Measurements from ENCODE around the gene RSPO3. TPM values are rescaled to one million over a fixed set of nuclear protein-coding genes. Genes with fewer than 3 reads are reported as not detected.

Gene RSPO3
- total RNA-seq, 1 experiment from 2014 or later: not detected

GRCh38 chr6:127188744-127189143, 70.3 kb downstream of the RSPO3 start:
- peaks cover 36% of the 10 kb centered on the region for H3K27me3 Mint-ChIP-seq (ENCODE audit: insufficient read depth, unreplicated experiment)
- ChIA-PET CTCF (interaction anchor here (0.6 to 2.4 kb wide), 3 partner anchors 78 to 384 kb away, joined by 3 to 15 read pairs (median 3); partner anchors contain the start of gene RNF146), POLR2A (no interaction called here)
- H3K4me1 Mint-ChIP-seq (ENCODE audit: insufficient read depth, unreplicated experiment): peaks cover 4% of the 10 kb centered on the region
- DNase-seq (ENCODE audit: unreplicated experiment): no peak
- no peaks in the 10 kb centered on the region for H3K9me3 Mint-ChIP-seq (ENCODE audit: unreplicated experiment)
- BruUV-seq (replicated peaks): no TSS peak
- no peaks in the 10 kb centered on the region for H3K36me3 Mint-ChIP-seq (ENCODE audit: insufficient read depth, unreplicated experiment)
- intact Hi-C loops (cut with micrococcal nuclease): no loop called here
- H3K27ac Mint-ChIP-seq (ENCODE audit: low read depth, unreplicated experiment): no peak overlapping the region
- no peak overlapping the region for H3K4me3 Mint-ChIP-seq (ENCODE audit: unreplicated experiment)
- TF ChIP-seq CTCF (IDR thresholded peaks at IDR 0.05; ENCODE audit: unreplicated experiment): no peak

- Mint-ChIP-seq H3K4me3 (ENCODE audit: unreplicated experiment) (no peak overlapping the region), H3K27ac (ENCODE audit: low read depth, unreplicated experiment) (no peak overlapping the region), H3K27me3 (ENCODE audit: insufficient read depth, unreplicated experiment) (peaks cover 27% of the 10 kb centered on the region), H3K36me3 (ENCODE audit: insufficient read depth, unreplicated experiment) (no peaks in the 10 kb centered on the region), H3K4me1 (ENCODE audit: insufficient read depth, unreplicated experiment) (peaks cover 4% of the 10 kb centered on the region), H3K9me3 (ENCODE audit: unreplicated experiment) (no peaks in the 10 kb centered on the region)
- intact Hi-C loops (cut with micrococcal nuclease): loop anchor here (1.0 to 10.0 kb wide), 3 partner anchors 347 to 1156 kb away; no protein-coding TSS in a partner anchor
- ChIA-PET POLR2A (interaction anchor here (0.7 kb wide), 1 partner anchor 853 kb away, joined by 3 read pairs; no protein-coding TSS in a partner anchor), CTCF (interaction anchor here (0.6 to 3.0 kb wide), 8 partner anchors 11 to 1128 kb away, joined by 3 to 25 read pairs (median 3); no protein-coding TSS in a partner anchor)
- peak; percentile 41 for TF ChIP-seq CTCF (IDR thresholded peaks at IDR 0.05; ENCODE audit: unreplicated experiment)
- no TSS peak for BruUV-seq (replicated peaks)
- DNase-seq (ENCODE audit: unreplicated experiment): peak; percentile 40
Observed at GRCh38 chr6:127190552-127190951, 72.1 kb downstream of the RSPO3 start.

- Mint-ChIP-seq H3K36me3 (ENCODE audit: insufficient read depth, unreplicated experiment) (no peaks in the 10 kb centered on the region), H3K27me3 (ENCODE audit: insufficient read depth, unreplicated experiment) (peaks cover 27% of the 10 kb centered on the region), H3K27ac (ENCODE audit: low read depth, unreplicated experiment) (no peak overlapping the region), H3K4me3 (ENCODE audit: unreplicated experiment) (no peak overlapping the region), H3K4me1 (ENCODE audit: insufficient read depth, unreplicated experiment) (peaks cover 4% of the 10 kb centered on the region), H3K9me3 (ENCODE audit: unreplicated experiment) (no peaks in the 10 kb centered on the region)
- ChIA-PET POLR2A (no interaction called here), CTCF (interaction anchor here (0.6 to 3.0 kb wide), 2 partner anchors 388 to 542 kb away, joined by 3 to 25 read pairs; no protein-coding TSS in a partner anchor)
- intact Hi-C loops (cut with micrococcal nuclease): loop anchor here (5.0 to 10.0 kb wide), 2 partner anchors 346 to 1157 kb away; no protein-coding TSS in a partner anchor
- no peak for TF ChIP-seq CTCF (IDR thresholded peaks at IDR 0.05; ENCODE audit: unreplicated experiment)
- no peak for DNase-seq (ENCODE audit: unreplicated experiment)
- BruUV-seq (replicated peaks): no TSS peak
Observed at GRCh38 chr6:127191716-127192115, 73.2 kb downstream of the RSPO3 start.

- no TSS peak for BruUV-seq (replicated peaks)
- H3K36me3 Mint-ChIP-seq (ENCODE audit: insufficient read depth, unreplicated experiment): no peaks in the 10 kb centered on the region
- ChIA-PET CTCF (no interaction called here), POLR2A (no interaction called here)
- H3K4me3 Mint-ChIP-seq (ENCODE audit: unreplicated experiment): no peak overlapping the region
- intact Hi-C loops (cut with micrococcal nuclease): loop anchor here (5.0 to 10.0 kb wide), 2 partner anchors 344 to 1158 kb away; no protein-coding TSS in a partner anchor
- DNase-seq (ENCODE audit: unreplicated experiment): peak; percentile 14
- peaks cover 4% of the 10 kb centered on the region for H3K4me1 Mint-ChIP-seq (ENCODE audit: insufficient read depth, unreplicated experiment)
- TF ChIP-seq CTCF (IDR thresholded peaks at IDR 0.05; ENCODE audit: unreplicated experiment): no peak
- no peak overlapping the region for H3K27ac Mint-ChIP-seq (ENCODE audit: low read depth, unreplicated experiment)
- peaks cover 31% of the 10 kb centered on the region for H3K27me3 Mint-ChIP-seq (ENCODE audit: insufficient read depth, unreplicated experiment)
- no peaks in the 10 kb centered on the region for H3K9me3 Mint-ChIP-seq (ENCODE audit: unreplicated experiment)
Observed at GRCh38 chr6:127192911-127193541, 74.6 kb downstream of the RSPO3 start.
